ENCODE results near the gene GSDMA. TPM values are rescaled to one million over a fixed set of nuclear protein-coding genes. Genes with fewer than 3 reads are reported as not detected.

GSDMA gene
- total RNA-seq = not detected in 2 replicates

DNA sequence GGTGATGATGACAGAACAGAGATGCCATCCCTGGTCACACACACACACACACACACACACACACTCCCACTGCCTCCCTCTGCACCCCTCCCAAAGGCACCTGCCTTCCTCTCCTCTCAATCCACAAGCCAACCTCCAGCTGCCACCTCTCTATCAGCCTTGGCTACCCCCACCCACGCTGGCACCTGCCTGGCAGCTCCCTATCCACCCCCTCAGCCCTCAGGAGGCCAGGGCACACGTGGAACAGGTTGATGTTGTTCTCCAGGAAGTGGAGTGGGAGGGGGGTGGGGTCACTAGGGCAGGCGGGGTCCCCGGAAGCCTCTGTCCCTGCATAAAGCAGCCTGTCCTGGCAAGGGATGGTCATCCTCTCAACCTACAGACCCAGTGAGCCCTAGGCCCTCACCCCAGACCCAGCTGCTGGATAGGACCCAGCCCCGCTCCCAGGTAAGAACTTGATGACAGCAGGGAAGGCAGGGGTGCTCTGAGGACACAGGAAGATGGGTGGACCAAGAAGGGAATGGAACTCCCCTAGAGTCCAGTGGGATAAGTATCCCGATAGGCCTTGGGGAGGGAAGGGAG, at the start of gene GSDMA:
TSS of gene GSDMA (plus strand) at position 363 of the 579 bp plus-strand sequence. CDS start 2,684 bp downstream, outside the sequence.

DNA sequence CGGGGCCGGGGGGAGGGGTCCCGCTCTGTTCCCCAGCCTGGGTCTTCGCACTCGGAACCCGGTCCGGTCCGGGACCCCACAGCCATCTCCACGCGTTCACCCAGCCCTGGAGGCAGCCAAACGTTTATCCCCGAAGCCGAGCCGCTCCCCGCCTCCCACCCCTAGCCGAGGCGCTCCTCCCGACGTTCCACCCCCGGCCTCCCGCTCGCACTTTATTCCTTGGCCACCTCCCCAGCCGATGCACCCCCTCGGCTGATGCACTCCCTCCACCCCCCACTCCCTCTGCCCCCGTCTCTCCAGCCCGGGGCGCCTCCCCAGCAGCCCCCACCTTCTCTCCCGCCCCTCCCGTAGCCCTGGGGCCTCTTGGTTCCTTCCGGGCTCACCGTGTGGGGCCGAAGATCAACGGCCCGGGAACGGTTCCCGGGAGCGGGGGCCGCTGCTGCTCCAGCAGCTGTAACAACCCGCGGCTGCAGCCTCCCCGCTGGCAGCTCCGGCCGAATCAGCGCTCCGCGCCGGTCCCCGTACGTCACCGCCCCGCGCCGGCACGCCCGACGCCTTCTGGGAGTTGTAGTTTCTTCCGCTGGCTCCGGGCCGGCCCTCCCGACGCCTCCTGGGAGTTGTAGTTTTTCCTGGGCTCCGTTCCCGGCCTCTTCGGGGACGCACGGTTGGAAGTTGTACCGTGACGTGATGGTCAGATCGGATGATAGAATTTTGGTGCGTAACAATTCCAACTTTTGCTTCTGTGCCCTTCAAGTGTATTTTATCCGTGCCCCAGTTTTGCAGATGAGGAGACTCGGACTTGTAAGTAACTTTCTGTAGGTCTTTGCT, 35.5 kb upstream of the GSDMA start, which contains the start of the genes LRRC3C and ORMDL3:
TSS of gene LRRC3C (plus strand) at position 632 of the 828 bp plus-strand sequence. CDS start 13,792 bp downstream, outside the sequence.
TSS of gene ORMDL3 (minus strand) at position 501 of the 828 bp plus-strand sequence. CDS start 3,398 bp downstream, outside the sequence.

DNA sequence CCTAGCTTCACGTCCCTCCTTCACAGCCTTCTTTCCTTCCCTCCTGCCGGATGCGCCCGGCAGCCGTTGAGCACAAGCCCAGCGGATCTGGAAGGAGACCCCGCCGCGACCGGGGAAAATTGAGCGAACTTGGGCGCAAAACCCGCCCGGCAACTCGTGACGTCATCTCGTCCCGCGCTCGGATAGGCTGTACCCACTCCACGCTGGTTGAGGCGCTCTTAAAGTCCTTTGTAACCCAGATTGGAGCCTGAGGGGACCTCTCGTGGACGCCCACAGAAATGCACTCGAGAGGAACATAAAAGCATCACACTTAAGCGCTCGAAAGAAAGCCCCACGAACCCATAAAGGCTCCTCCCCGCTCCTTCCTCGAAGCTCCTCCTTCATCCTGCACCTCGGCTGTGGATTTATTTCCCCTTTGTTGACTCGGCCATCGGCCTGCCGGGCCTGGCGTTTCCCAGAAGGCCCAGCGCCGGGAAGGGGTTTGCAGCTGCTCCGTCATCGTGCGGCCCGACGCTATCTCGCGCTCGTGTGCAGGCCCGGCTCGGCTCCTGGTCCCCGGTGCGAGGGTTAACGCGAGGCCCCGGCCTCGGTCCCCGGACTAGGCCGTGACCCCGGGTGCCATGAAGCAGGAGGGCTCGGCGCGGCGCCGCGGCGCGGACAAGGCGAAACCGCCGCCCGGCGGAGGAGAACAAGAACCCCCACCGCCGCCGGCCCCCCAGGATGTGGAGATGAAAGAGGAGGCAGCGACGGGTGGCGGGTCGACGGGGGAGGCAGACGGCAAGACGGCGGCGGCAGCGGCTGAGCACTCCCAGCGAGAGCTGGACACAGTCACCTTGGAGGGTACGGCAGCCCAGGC, 17.8 kb downstream of the GSDMA start, which contains the start of gene PSMD3:
TSS of gene PSMD3 (plus strand) at position 457 of the 856 bp plus-strand sequence. CDS start at position 621, 164 bp downstream.

DNA sequence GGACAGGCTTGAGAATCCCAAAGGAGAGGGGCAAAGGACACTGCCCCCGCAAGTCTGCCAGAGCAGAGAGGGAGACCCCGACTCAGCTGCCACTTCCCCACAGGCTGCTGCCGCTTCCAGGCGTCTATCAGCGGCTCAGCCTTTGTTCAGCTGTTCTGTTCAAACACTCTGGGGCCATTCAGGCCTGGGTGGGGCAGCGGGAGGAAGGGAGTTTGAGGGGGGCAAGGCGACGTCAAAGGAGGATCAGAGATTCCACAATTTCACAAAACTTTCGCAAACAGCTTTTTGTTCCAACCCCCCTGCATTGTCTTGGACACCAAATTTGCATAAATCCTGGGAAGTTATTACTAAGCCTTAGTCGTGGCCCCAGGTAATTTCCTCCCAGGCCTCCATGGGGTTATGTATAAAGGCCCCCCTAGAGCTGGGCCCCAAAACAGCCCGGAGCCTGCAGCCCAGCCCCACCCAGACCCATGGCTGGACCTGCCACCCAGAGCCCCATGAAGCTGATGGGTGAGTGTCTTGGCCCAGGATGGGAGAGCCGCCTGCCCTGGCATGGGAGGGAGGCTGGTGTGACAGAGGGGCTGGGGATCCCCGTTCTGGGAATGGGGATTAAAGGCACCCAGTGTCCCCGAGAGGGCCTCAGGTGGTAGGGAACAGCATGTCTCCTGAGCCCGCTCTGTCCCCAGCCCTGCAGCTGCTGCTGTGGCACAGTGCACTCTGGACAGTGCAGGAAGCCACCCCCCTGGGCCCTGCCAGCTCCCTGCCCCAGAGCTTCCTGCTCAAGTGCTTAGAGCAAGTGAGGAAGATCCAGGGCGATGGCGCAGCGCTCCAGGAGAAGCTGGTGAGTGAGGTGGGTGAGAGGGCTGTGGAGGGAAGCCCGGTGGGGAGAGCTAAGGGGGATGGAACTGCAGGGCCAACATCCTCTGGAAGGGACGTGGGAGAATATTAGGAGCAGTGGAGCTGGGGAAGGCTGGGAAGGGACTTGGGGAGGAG, 52.5 kb downstream of the GSDMA start, which contains the start of gene CSF3:
TSS of gene CSF3 (plus strand) at position 436 of the 993 bp plus-strand sequence. CDS start at position 471, 35 bp downstream.

Other genes starting within 250 kb of the GSDMA start
- gene MIEN1, start 232.5 kb upstream of the GSDMA start, total RNA-seq = 20.5 and 21.4 TPM in 2 replicates
- 0.50 and 1.5 TPM in 2 replicates for gene GRB7, start 225.1 kb upstream of the GSDMA start, total RNA-seq
- gene IKZF3, start 98.7 kb upstream of the GSDMA start, total RNA-seq = not detected in 2 replicates
- not detected in 2 replicates for gene ZPBP2, start 94.8 kb upstream of the GSDMA start, total RNA-seq
- 6.7 and 9.4 TPM in 2 replicates for gene GSDMB, start 44.4 kb upstream of the GSDMA start, total RNA-seq
- gene ORMDL3, start 35.4 kb upstream of the GSDMA start, total RNA-seq = 94.8 and 98.3 TPM in 2 replicates
- gene LRRC3C, start 35.3 kb upstream of the GSDMA start, total RNA-seq = not detected in 2 replicates
- gene PSMD3, start 17.8 kb downstream of the GSDMA start, total RNA-seq = 73.2 and 87.1 TPM in 2 replicates
- gene CSF3, start 52.4 kb downstream of the GSDMA start, total RNA-seq = not detected in 2 replicates
- 23.3 and 25.6 TPM in 2 replicates for gene MED24, start 91.4 kb downstream of the GSDMA start, total RNA-seq
- gene THRA, start 100.0 kb downstream of the GSDMA start, total RNA-seq = 21.1 and 28.8 TPM in 2 replicates
- 2.9 and 3.9 TPM in 2 replicates for gene NR1D1, start 137.6 kb downstream of the GSDMA start, total RNA-seq
- 36.6 and 38.4 TPM in 2 replicates for gene MSL1, start 159.0 kb downstream of the GSDMA start, total RNA-seq
- gene CASC3, start 177.5 kb downstream of the GSDMA start, total RNA-seq = 27.3 and 29.6 TPM in 2 replicates
- gene RAPGEFL1, start 214.5 kb downstream of the GSDMA start, total RNA-seq = 0.40 and 0.75 TPM in 2 replicates

All from aortic smooth muscle cell (primary cell).